A549 (cell line): ENCODE results near the gene MAN1C1. TPM values are rescaled to one million over a fixed set of nuclear protein-coding genes. Genes with fewer than 3 reads are reported as not detected.

Experiments used
- ATAC-seq, 2 experiments: fragments of 200-7000 bp in 1 of 2; fragments of >200 bp in 1 of 2; cut with Nextera tagmentation in 1 of 2; cut with Tn5 transposase in 1 of 2; 3 replicates each; pipeline versions ENCODE4 v1.8.0 to v1.9.1; 2018 to 2020; ENCODE audit warnings: mild to moderate bottlenecking in 1 of 2, moderate library complexity in 1 of 2
- CTCF ChIA-PET: fragments of 300-600 bp; sonication (Branson Sonifier 250); formaldehyde crosslinking; extraction: SDS; loops from one replicate; lab custom pipeline; 2021; ENCODE audit warnings: antibody characterized with exemption, inconsistent platforms; lab: Yijun Ruan, JAX
- POLR2A ChIA-PET: fragments of 350-600 bp; formaldehyde crosslinking; extraction: SDS; loops from one replicate; lab custom pipeline; 2021; ENCODE audit warnings: antibody characterized with exemption, inconsistent platforms; lab: Yijun Ruan, JAX
- DNase-seq, 2 experiments: peaks; one replicate each; pipeline versions ENCODE4 v3.0.0 to v3.0.0-alpha.2; 2011 to 2016; ENCODE audit warnings: low read depth in 1 of 2, low spot score in 1 of 2
- FAIRE-seq: peaks from 2 replicates; lab custom pipeline; 2011; peaks lifted over from hg19 to GRCh38; lab: Jason Lieb, UNC
- H3K27ac ChIP-seq, 2 experiments: fragments of >200 bp; sonication (Bioruptor Twin); formaldehyde crosslinking; 3 replicates each; pipeline ENCODE4 v1.5.1; 2016 to 2017
- H3K4me1 ChIP-seq: fragments of >200 bp; sonication (Bioruptor Twin); formaldehyde crosslinking; 3 replicates; pipeline ENCODE4 v1.6.1; 2016
- H3K4me2 ChIP-seq: fragments of >200 bp; sonication (Bioruptor Twin); formaldehyde crosslinking; 3 replicates; pipeline ENCODE4 v1.6.1; 2016
- H3K4me3 ChIP-seq: fragments of >200 bp; sonication (Bioruptor Twin); formaldehyde crosslinking; 3 replicates; pipeline ENCODE4 v1.5.1; 2016
- H3K9me3 ChIP-seq: fragments of >200 bp; sonication (Bioruptor Twin); formaldehyde crosslinking; 3 replicates; pipeline ENCODE4 v1.6.1; 2016
- CBX8 ChIP-seq: fragments of 200-600 bp; sonication (generic); IDR thresholded peaks from 2 replicates; pipeline ENCODE4 v1.6.1; 2016
- CEBPB ChIP-seq, 2 experiments: fragments of >200 bp in 1 of 2; sonication (Bioruptor Twin) in 1 of 2; formaldehyde crosslinking in 1 of 2; IDR thresholded peaks; 2 replicates each; pipeline ENCODE4 v1.6.1; 2012 to 2016
- CTCF ChIP-seq: fragments of >200 bp; sonication (Bioruptor Twin); formaldehyde crosslinking; IDR thresholded peaks from 3 replicates; pipeline ENCODE4 v1.5.1; 2016
- HES2 ChIP-seq: fragments of >200 bp; sonication (Bioruptor Twin); formaldehyde crosslinking; IDR thresholded peaks from 2 replicates; pipeline ENCODE4 v1.6.1; 2016
- REST ChIP-seq: fragments of 200-600 bp; sonication (generic); IDR thresholded peaks from 2 replicates; pipeline ENCODE4 v1.6.1; 2016; ENCODE audit warnings: antibody characterized with exemption, mild to moderate bottlenecking, moderate library complexity
- RNF2 ChIP-seq: fragments of 200-600 bp; sonication (generic); IDR thresholded peaks from 2 replicates; pipeline ENCODE4 v1.6.1; 2016; ENCODE audit warnings: low read depth, mild to moderate bottlenecking, antibody characterized with exemption, moderate library complexity, borderline replicate concordance
- TFCP2L1 ChIP-seq: fragments of 250-450 bp; sonication (Bioruptor Pico); IDR thresholded peaks from 2 replicates; pipeline ENCODE4 v1.5.0; 2021; ENCODE audit warnings: mild to moderate bottlenecking
- USF2 ChIP-seq: fragments of 450-650 bp; IDR thresholded peaks from 2 replicates; pipeline ENCODE4 v1.6.1; 2014; ENCODE audit warnings: antibody characterized with exemption
- ZFP36 ChIP-seq: fragments of 450-650 bp; IDR thresholded peaks from 2 replicates; pipeline ENCODE4 v1.6.1; 2014; ENCODE audit warnings: borderline replicate concordance; ENCODE audit not compliant: partially characterized antibody
- WGBS: methylation state at CpG from one replicate; pipeline ENCODE4 v1.1.6; 2017; ENCODE audit errors: missing lambda C conversion rate; 5-methylcytosine and 5-hydroxymethylcytosine counted together
- polyA plus RNA-seq, 4 experiments: library from polyadenylated mRNA; depleted of rRNA in 3 of 4; stranded (reverse); fragments of >200 nt; fragmentation: RNase III in 1 of 4; extraction: RNeasy Plus Mini Kit Qiagen cat#74134 plus additional on column Dnase treatment in 1 of 4; gene quantifications; 2 replicates in 3 of 4; 3 replicates in 1 of 4; pipeline ENCODE4 v1.2.3, GENCODE V29; 2011 to 2017
- TF ChIP-seq, protein P1 (sequence below): fragments of 250-450 bp; sonication (Bioruptor Pico); IDR thresholded peaks from 2 replicates; pipeline ENCODE4 v1.5.0; 2021; ENCODE audit warnings: mild to moderate bottlenecking, moderate library complexity, borderline replicate concordance
- TF ChIP-seq, protein P2 (sequence below): fragments of 150-350 bp; IDR thresholded peaks from 2 replicates; pipeline ENCODE4 v1.6.1; 2014; ENCODE audit warnings: low read depth, mild to moderate bottlenecking, low read length

The MAN1C1 gene
- polyA plus RNA-seq, 2 of the 4 experiments (the other 2 are of a cell fraction), result 0.22 to 0.27 TPM

DNA sequence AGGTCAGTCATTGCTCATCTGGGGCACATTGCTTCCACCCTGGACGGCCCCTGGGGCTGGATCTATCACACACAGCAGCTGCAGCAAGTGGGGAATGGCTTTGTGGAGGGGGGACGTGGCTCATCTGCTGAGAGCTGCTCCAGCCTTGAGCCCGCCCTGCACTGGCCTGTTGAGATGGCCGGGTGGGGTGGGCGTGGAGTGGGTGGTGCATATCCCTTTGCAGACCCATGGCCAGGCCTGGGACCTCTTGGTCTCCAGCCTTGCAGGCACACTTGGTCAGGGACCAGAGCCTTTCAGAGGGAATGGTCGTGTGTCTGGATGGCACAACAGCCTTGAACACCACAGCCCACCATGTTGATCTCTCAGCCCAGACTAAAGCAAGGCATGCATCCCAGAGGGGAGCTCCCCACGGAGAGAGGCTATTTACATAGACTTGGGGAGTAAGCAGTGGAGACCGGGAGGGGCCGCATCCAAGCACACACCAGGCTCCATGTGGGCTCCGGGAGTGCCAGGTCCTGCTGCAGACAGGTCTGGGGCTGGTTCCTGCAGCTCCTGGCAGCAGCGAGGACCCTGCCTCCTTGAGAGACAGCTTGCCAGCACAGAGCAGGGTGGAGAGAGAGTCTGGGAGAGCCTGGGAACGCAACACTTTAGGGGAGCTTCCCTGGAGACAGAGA lies 130.6 kb downstream of the MAN1C1 start:
- CTCF ChIA-PET, result interaction anchor here (1.1 to 1.4 kb wide), 2 partner anchors 21 to 139 kb away, joined by 4 to 5 read pairs; no protein-coding TSS in a partner anchor
- DNase-seq, result no peak
- H3K9me3 ChIP-seq, result no peaks in the 10 kb centered on the region
- FAIRE-seq, result no peak
- POLR2A ChIA-PET, result no interaction called here
- H3K4me1 ChIP-seq, result no peaks in the 10 kb centered on the region
- no peak overlapping the region for H3K27ac ChIP-seq
- 78% methylated on average over 6 of the region's 12 CpGs for WGBS
- H3K4me3 ChIP-seq, result no peak overlapping the region
- TF ChIP-seq CTCF, result no peak
- TF ChIP-seq, protein P1, sequence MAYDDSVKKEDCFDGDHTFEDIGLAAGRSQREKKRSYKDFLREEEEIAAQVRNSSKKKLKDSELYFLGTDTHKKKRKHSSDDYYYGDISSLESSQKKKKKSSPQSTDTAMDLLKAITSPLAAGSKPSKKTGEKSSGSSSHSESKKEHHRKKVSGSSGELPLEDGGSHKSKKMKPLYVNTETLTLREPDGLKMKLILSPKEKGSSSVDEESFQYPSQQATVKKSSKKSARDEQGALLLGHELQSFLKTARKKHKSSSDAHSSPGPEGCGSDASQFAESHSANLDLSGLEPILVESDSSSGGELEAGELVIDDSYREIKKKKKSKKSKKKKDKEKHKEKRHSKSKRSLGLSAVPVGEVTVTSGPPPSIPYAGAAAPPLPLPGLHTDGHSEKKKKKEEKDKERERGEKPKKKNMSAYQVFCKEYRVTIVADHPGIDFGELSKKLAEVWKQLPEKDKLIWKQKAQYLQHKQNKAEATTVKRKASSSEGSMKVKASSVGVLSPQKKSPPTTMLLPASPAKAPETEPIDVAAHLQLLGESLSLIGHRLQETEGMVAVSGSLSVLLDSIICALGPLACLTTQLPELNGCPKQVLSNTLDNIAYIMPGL (CRISPR knock-in tag), result no peak
- TF ChIP-seq HES2, result no peak
- TF ChIP-seq, protein P2, sequence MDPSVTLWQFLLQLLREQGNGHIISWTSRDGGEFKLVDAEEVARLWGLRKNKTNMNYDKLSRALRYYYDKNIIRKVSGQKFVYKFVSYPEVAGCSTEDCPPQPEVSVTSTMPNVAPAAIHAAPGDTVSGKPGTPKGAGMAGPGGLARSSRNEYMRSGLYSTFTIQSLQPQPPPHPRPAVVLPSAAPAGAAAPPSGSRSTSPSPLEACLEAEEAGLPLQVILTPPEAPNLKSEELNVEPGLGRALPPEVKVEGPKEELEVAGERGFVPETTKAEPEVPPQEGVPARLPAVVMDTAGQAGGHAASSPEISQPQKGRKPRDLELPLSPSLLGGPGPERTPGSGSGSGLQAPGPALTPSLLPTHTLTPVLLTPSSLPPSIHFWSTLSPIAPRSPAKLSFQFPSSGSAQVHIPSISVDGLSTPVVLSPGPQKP, result no peak
- TF ChIP-seq RNF2, result no peak
- no peak for TF ChIP-seq CBX8
- TF ChIP-seq TFCP2L1, result no peak
- no peak for ATAC-seq
- H3K4me2 ChIP-seq, result no peak overlapping the region

GRCh38 chr1:25748531-25749205 lies 132.1 kb downstream of the MAN1C1 start:
- ChIA-PET CTCF (interaction anchor here (1.1 to 1.6 kb wide), 2 partner anchors 12 to 49 kb away, joined by 3 to 4 read pairs; no protein-coding TSS in a partner anchor), POLR2A (no interaction called here)
- FAIRE-seq (no peak), ATAC-seq (no peak), DNase-seq (no peak)
- 85% methylated on average over 8 of the region's 8 CpGs for WGBS
- Histone ChIP-seq H3K9me3 (no peaks in the 10 kb centered on the region), H3K4me2 (no peak overlapping the region), H3K4me1 (no peaks in the 10 kb centered on the region), H3K27ac (0 out of 6 replicates have a peak overlapping the region, but pooled peaks of 1 of the 2 experiments have one; percentile 3), H3K4me3 (no peak overlapping the region)
- TF ChIP-seq ZFP36, result no peak
- TF ChIP-seq USF2, result no peak
- no peak for TF ChIP-seq REST
- no peak for TF ChIP-seq CEBPB (IDR thresholded peaks at IDR 0.05)
